IMR-90 (cell line): ENCODE measurements around the gene TMPRSS2. TPM values are rescaled to one million over a fixed set of nuclear protein-coding genes. Genes with fewer than 3 reads are reported as not detected.

ENCODE experiments used
- ATAC-seq: fragments of 200-7000 bp; cut with Tn5 transposase; 2 replicates; pipeline ENCODE4 v1.9.1; 2020; ENCODE audit warnings: low read depth, mild to moderate bottlenecking, moderate library complexity
- BruUV-seq: library from RNA; stranded (reverse); fragments of 400-500 nt; replicated peaks from 2 replicates; lab custom pipeline; 2021; lab: Mats Ljungman, UMichigan
- CTCF ChIA-PET: fragments of 300-600 bp; formaldehyde crosslinking; extraction: SDS; loops from one replicate; lab custom pipeline; 2021; ENCODE audit warnings: antibody characterized with exemption; lab: Yijun Ruan, JAX
- POLR2A ChIA-PET: fragments of 300-600 bp; sonication (Branson Sonifier 250); formaldehyde crosslinking; loops from one replicate; lab custom pipeline; 2022; ENCODE audit warnings: antibody characterized with exemption; ENCODE audit not compliant: unreplicated experiment; lab: Charles Lee
- DNase-seq: peaks from one replicate; pipeline ENCODE4 v3.0.0; 2013
- H2AFZ ChIP-seq: replicated peaks from 2 replicates; pipeline ENCODE3; 2013; ENCODE audit warnings: low read length, mild to moderate bottlenecking; ENCODE audit not compliant: poor library complexity
- H2AK5ac ChIP-seq: 2 replicates; pipeline ENCODE4 v1.6.1; 2013; ENCODE audit warnings: low read depth, low read length, inconsistent platforms
- H2AK9ac ChIP-seq: replicated peaks from 2 replicates; pipeline ENCODE3; 2013; ENCODE audit warnings: mild to moderate bottlenecking, low read depth, low read length, moderate library complexity; ENCODE audit not compliant: poor library complexity
- H2BK120ac ChIP-seq: 2 replicates; pipeline ENCODE4 v1.6.1; 2013; ENCODE audit warnings: low read depth, low read length, inconsistent platforms
- H2BK15ac ChIP-seq: 3 replicates; pipeline ENCODE4 v1.6.1; 2013; ENCODE audit warnings: low read depth, low read length, inconsistent platforms
- H2BK20ac ChIP-seq: 2 replicates; pipeline ENCODE4 v1.6.1; 2013; ENCODE audit warnings: low read depth, mild to moderate bottlenecking, inconsistent platforms, low read length, moderate library complexity
- H2BK5ac ChIP-seq: 2 replicates; pipeline ENCODE4 v1.6.1; 2013; ENCODE audit warnings: mild to moderate bottlenecking, low read depth, low read length, inconsistent platforms; ENCODE audit not compliant: poor library complexity, severe bottlenecking
- H3K14ac ChIP-seq: replicated peaks from 2 replicates; pipeline ENCODE4 v1.6.1; 2013; ENCODE audit warnings: low read depth, low read length, inconsistent platforms
- H3K18ac ChIP-seq: 2 replicates; pipeline ENCODE4 v1.6.1; 2013; ENCODE audit warnings: low read depth, low read length, control low read depth
- H3K23ac ChIP-seq: 2 replicates; pipeline ENCODE4 v1.6.1; 2013; ENCODE audit warnings: low read depth, low read length, inconsistent platforms
- H3K27ac ChIP-seq: 2 replicates; pipeline ENCODE4 v1.5.1; 2013; ENCODE audit warnings: mild to moderate bottlenecking, control low read depth, low read length; ENCODE audit not compliant: insufficient read depth
- H3K27me3 ChIP-seq: 2 replicates; pipeline ENCODE4 v1.6.1; 2013; ENCODE audit warnings: low read length; ENCODE audit not compliant: control insufficient read depth, insufficient read depth
- H3K36me3 ChIP-seq: 2 replicates; pipeline ENCODE4 v1.6.1; 2013; ENCODE audit warnings: low read length, mixed read lengths; ENCODE audit not compliant: control insufficient read depth, insufficient read depth
- H3K4ac ChIP-seq: 2 replicates; pipeline ENCODE4 v1.6.1; 2013; ENCODE audit warnings: low read depth, low read length, inconsistent platforms
- H3K4me1 ChIP-seq: 2 replicates; pipeline ENCODE4 v1.6.1; 2013; ENCODE audit warnings: low read length, mixed read lengths; ENCODE audit not compliant: control insufficient read depth, insufficient read depth
- H3K4me2 ChIP-seq: 2 replicates; pipeline ENCODE4 v1.6.1; 2013; ENCODE audit warnings: low read depth, mild to moderate bottlenecking, control low read depth, low read length, moderate library complexity
- H3K4me3 ChIP-seq: 2 replicates; pipeline ENCODE4 v1.5.1; 2013; ENCODE audit warnings: low read depth, mild to moderate bottlenecking, control low read depth, low read length, moderate library complexity; ENCODE audit not compliant: insufficient read depth
- H3K56ac ChIP-seq: 2 replicates; pipeline ENCODE4 v1.6.1; 2013; ENCODE audit warnings: low read length, inconsistent platforms; ENCODE audit not compliant: insufficient read depth; ENCODE audit errors: extremely low read depth
- H3K79me1 ChIP-seq, 2 experiments: 2 replicates each; pipeline ENCODE4 v1.6.1; 2013; ENCODE audit warnings: low read length in 2 of 2, inconsistent platforms in 1 of 2, low read depth in 1 of 2
- H3K9ac ChIP-seq: 2 replicates; pipeline ENCODE4 v1.6.1; 2013; ENCODE audit warnings: low read depth, low read length, control low read depth
- H3K9me1 ChIP-seq: 2 replicates; pipeline ENCODE4 v1.6.1; 2013; ENCODE audit warnings: low read length, inconsistent platforms; ENCODE audit not compliant: insufficient read depth
- H3K9me3 ChIP-seq: 2 replicates; pipeline ENCODE4 v1.6.1; 2013; ENCODE audit warnings: low read length; ENCODE audit not compliant: control insufficient read depth, insufficient read depth
- H4K20me1 ChIP-seq: 2 replicates; pipeline ENCODE4 v1.6.1; 2013; ENCODE audit warnings: low read length, inconsistent platforms; ENCODE audit not compliant: insufficient read depth
- H4K5ac ChIP-seq: 2 replicates; pipeline ENCODE4 v1.6.1; 2013; ENCODE audit warnings: mild to moderate bottlenecking, low read depth, low read length, control low read depth
- H4K8ac ChIP-seq, 2 experiments: 2 replicates each; pipeline ENCODE4 v1.6.1; 2013; ENCODE audit warnings: low read depth in 2 of 2, low read length in 2 of 2, control low read depth in 1 of 2, inconsistent platforms in 1 of 2
- H4K91ac ChIP-seq: 2 replicates; pipeline ENCODE4 v1.6.1; 2013; ENCODE audit warnings: low read depth, low read length, inconsistent platforms; ENCODE audit not compliant: insufficient read depth
- CEBPB ChIP-seq: IDR thresholded peaks from 2 replicates; pipeline ENCODE4 v1.6.1; 2012; ENCODE audit warnings: low read depth, low read length, improper control_type of control experiment
- CHD1 ChIP-seq: IDR thresholded peaks from 2 replicates; pipeline ENCODE4 v1.6.1; 2012; ENCODE audit warnings: low read depth, low read length, improper control_type of control experiment
- MAFK ChIP-seq: IDR thresholded peaks from 2 replicates; pipeline ENCODE4 v1.6.1; 2012; ENCODE audit warnings: low read depth, low read length, improper control_type of control experiment
- NFE2L2 ChIP-seq: fragments of 150-350 bp; IDR thresholded peaks from 2 replicates; pipeline ENCODE4 v1.6.1; 2016; ENCODE audit warnings: low read depth, mild to moderate bottlenecking, low read length
- RCOR1 ChIP-seq: IDR thresholded peaks from 2 replicates; pipeline ENCODE4 v1.6.1; 2012; ENCODE audit warnings: mild to moderate bottlenecking, low read length, improper control_type of control experiment; ENCODE audit not compliant: insufficient replicate concordance
- WGBS, 2 experiments: methylation state at CpG; one replicate each; pipeline versions ENCODE4 v1.1.5 to v1.1.7; 2013; ENCODE audit warnings: missing lambda C conversion rate in 2 of 2; ENCODE audit not compliant: insufficient read length in 1 of 2; ENCODE audit errors: extremely low coverage in 2 of 2; 5-methylcytosine and 5-hydroxymethylcytosine counted together
- dilution Hi-C: fragments of 300-500 bp; cut with HindIII; formaldehyde crosslinking; loops from one replicate; pipeline ENCODE4 v1.14.3; 2018; ENCODE audit warnings: low sequenced_read_pairs; ENCODE audit not compliant: unreplicated experiment
- in situ Hi-C: fragments of 300-500 bp; cut with MboI; formaldehyde crosslinking; loops from 3 replicates; pipeline ENCODE4 v1.14.3; 2019; ENCODE audit warnings: low sequenced_read_pairs, inconsistent platforms, mixed read lengths
- intact Hi-C: fragments of 100-400 bp; cut with micrococcal nuclease; formaldehyde crosslinking; loops from 2 replicates; pipeline ENCODE4 v1.10.0; 2022
- polyA plus RNA-seq, 3 experiments: library from polyadenylated mRNA; depleted of rRNA; stranded (reverse); fragments of >200 nt; gene quantifications; 2 replicates each; pipeline ENCODE4 v1.2.3, GENCODE V29; 2012; ENCODE audit warnings: low replicate concordance in 1 of 3
- total RNA-seq: library from RNA; depleted of rRNA; stranded (reverse); fragments of >200 nt; gene quantifications from 2 replicates; pipeline ENCODE4 v1.2.3, GENCODE V29; 2012
- TF ChIP-seq, protein P1 (sequence below): fragments of 150-350 bp; IDR thresholded peaks from 2 replicates; pipeline ENCODE4 v1.6.1; 2016; ENCODE audit warnings: low read depth, mild to moderate bottlenecking, low read length, moderate library complexity, borderline replicate concordance
- TF ChIP-seq, protein P2 (sequence below): conservative IDR thresholded peaks from 2 replicates; pipeline ENCODE4 v1.5.1; 2012; ENCODE audit warnings: mild to moderate bottlenecking, low read depth, low read length, improper control_type of control experiment
- TF ChIP-seq, protein P3 (sequence below): fragments of 150-350 bp; IDR thresholded peaks from 2 replicates; pipeline ENCODE4 v1.6.1; 2017; ENCODE audit warnings: mild to moderate bottlenecking, antibody characterized with exemption, low read length, low read depth

Gene TMPRSS2
- total and polyA plus RNA-seq, 2 of the 4 experiments (the other 2 are of a cell fraction), result not detected

DNA sequence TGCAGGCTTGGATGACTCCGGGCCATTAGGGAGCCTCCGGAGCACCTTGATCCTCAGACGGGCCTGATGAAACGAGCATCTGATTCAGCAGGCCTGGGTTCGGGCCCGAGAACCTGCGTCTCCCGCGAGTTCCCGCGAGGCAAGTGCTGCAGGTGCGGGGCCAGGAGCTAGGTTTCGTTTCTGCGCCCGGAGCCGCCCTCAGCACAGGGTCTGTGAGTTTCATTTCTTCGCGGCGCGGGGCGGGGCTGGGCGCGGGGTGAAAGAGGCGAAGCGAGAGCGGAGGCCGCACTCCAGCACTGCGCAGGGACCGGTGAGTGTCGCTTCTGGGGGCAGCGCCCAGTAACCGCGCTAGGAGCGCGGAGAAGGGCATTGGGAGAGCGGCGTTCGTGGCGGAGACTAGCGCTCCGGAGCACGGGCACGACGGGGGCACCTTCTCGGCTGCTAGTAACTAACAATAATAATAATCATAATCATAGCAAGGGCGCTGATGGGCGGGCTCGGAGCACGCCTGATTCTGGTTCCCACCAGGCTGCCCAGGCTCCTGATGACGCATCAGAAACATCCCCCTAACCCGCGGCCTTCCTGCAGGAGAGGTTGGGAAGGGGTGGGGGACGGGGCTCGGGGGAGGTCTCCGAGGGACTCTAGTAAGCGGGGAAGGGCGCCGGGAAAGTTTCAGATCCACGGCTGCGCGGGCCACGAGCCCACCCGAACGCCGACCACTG is 81.8 kb downstream of the TMPRSS2 start, which contains the start of gene MX1:
MX1 (plus strand) TSS at position 286 of the 722 bp plus-strand sequence. CDS start 5,832 bp downstream, outside the sequence.
- H3K23ac ChIP-seq, result no peak within 1 kb of the TSS
- H2BK20ac ChIP-seq, result no peak within 1 kb of the TSS
- no peak within 1 kb of the TSS for H2BK5ac ChIP-seq
- no peak within 1 kb of the TSS for H2AK5ac ChIP-seq
- H4K20me1 ChIP-seq, result no peaks in the 10 kb centered on the region
- H4K91ac ChIP-seq, result no peak within 1 kb of the TSS
- H3K9me3 ChIP-seq, result no peaks in the 10 kb centered on the region
- peaks cover 3% of the 10 kb centered on the region; the same call in 1 of the 2 replicates for H3K9me1 ChIP-seq
- BruUV-seq, result no TSS peak
- H3K4ac ChIP-seq, result no peak within 1 kb of the TSS
- H3K79me1 ChIP-seq, result no peaks in the 10 kb centered on the region
- peaks cover 21% of the 10 kb centered on the region for H3K27me3 ChIP-seq
- H2BK120ac ChIP-seq, result no peak within 1 kb of the TSS
- DNase-seq (peak; percentile 10), ATAC-seq (peak; percentile 86)
- peak within 1 kb of the TSS; percentile 33 for H2AK9ac ChIP-seq
- 0 out of 2 replicates have a peak within 1 kb of the TSS, but pooled peaks have one; percentile 13 for H3K9ac ChIP-seq
- no peaks in the 10 kb centered on the region for H3K36me3 ChIP-seq
- H3K4me1 ChIP-seq, result no peaks in the 10 kb centered on the region; the same call in 1 of the 2 replicates
- peak within 1 kb of the TSS; percentile 58 for H3K4me3 ChIP-seq
- CTCF ChIA-PET, result no interaction called here
- peak within 1 kb of the TSS; percentile 84 for H2AFZ ChIP-seq
- H3K27ac ChIP-seq, result no peak within 1 kb of the TSS
- no peak within 1 kb of the TSS for H4K8ac ChIP-seq
- H2BK15ac ChIP-seq, result no peak within 1 kb of the TSS
- in situ Hi-C loops, result no loop called here
- POLR2A ChIA-PET, result no interaction called here
- no peak for TF ChIP-seq MAFK
- no peak for TF ChIP-seq CHD1
- TF ChIP-seq CEBPB, result no peak
- no peak for TF ChIP-seq NFE2L2
- no peak for TF ChIP-seq RCOR1
- TF ChIP-seq, protein P1, sequence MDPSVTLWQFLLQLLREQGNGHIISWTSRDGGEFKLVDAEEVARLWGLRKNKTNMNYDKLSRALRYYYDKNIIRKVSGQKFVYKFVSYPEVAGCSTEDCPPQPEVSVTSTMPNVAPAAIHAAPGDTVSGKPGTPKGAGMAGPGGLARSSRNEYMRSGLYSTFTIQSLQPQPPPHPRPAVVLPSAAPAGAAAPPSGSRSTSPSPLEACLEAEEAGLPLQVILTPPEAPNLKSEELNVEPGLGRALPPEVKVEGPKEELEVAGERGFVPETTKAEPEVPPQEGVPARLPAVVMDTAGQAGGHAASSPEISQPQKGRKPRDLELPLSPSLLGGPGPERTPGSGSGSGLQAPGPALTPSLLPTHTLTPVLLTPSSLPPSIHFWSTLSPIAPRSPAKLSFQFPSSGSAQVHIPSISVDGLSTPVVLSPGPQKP, result no peak
- TF ChIP-seq, protein P2, sequence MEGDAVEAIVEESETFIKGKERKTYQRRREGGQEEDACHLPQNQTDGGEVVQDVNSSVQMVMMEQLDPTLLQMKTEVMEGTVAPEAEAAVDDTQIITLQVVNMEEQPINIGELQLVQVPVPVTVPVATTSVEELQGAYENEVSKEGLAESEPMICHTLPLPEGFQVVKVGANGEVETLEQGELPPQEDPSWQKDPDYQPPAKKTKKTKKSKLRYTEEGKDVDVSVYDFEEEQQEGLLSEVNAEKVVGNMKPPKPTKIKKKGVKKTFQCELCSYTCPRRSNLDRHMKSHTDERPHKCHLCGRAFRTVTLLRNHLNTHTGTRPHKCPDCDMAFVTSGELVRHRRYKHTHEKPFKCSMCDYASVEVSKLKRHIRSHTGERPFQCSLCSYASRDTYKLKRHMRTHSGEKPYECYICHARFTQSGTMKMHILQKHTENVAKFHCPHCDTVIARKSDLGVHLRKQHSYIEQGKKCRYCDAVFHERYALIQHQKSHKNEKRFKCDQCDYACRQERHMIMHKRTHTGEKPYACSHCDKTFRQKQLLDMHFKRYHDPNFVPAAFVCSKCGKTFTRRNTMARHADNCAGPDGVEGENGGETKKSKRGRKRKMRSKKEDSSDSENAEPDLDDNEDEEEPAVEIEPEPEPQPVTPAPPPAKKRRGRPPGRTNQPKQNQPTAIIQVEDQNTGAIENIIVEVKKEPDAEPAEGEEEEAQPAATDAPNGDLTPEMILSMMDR, result no peak
- TF ChIP-seq, protein P3, sequence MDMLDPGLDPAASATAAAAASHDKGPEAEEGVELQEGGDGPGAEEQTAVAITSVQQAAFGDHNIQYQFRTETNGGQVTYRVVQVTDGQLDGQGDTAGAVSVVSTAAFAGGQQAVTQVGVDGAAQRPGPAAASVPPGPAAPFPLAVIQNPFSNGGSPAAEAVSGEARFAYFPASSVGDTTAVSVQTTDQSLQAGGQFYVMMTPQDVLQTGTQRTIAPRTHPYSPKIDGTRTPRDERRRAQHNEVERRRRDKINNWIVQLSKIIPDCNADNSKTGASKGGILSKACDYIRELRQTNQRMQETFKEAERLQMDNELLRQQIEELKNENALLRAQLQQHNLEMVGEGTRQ, result no peak
- no peak within 1 kb of the TSS; the same call in 1 of the 2 replicates for H4K5ac ChIP-seq
- no peak within 1 kb of the TSS for H3K18ac ChIP-seq
- H3K14ac ChIP-seq, result no peak within 1 kb of the TSS
- no peak within 1 kb of the TSS for H3K56ac ChIP-seq
- 3% methylated on average over 29 of the region's 65 CpGs; no CpG with 5 or more reads in 1 of the 2 experiments for WGBS, 2 experiments
- intact Hi-C loops, result no loop called here
- dilution Hi-C loops, result no loop called here
- H3K4me2 ChIP-seq, result peak within 1 kb of the TSS; percentile 89
